Inflammatory macrophage treated with lipopolysaccharide for 1 hour (primary cell): ENCODE results near the gene SERPINA5.
A peak's percentile ranks its signal among the peaks of the same experiment; 100 is the strongest.

Source experiments
- DNase-seq, 2 donors: peaks; one replicate each; pipeline ENCODE4 v3.0.0-alpha.2; 2020 to 2022

The SERPINA5 gene

DNA sequence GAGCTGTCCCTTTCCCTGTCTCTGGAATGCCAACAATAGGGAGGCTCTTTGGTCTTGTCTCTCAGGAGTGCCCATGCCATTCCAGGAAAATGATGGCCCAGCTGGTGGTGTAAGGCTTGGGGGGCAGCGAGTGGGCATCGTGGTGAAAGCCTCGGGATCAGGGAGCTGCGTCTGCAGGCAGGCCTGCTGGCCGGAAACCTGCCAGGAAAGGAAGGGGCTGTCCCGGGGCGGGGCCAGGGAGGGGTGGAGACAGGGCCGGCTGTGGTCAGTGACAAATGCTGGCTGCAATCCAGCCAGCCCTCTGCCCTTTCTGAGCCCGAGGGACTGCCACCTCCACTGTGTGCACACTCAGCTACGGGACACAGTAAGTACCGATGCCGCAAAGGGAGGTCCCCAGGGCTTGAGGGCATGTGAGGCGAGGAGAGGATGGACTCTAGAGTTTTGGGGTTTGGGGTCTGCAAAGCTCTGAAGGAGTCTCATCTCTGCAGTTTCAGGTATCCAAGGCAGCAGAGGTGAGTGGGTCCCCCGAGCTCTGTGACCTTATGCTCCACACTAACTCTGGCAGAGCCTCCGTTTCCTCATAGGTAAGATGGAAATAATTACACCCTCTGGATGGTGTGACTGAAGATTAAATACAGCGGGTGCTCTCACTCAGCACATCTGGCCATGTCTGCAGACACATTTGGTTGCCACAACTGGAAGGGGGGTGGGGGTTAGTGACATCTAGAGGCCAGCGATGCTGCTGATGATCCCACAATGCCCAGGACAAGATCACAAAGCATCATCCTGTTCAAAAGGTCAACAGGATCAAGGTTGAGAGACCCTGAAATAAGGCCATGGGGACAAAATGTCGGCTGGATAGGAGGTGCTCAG lies at the start of gene SERPINA5:
TSS of gene SERPINA5 (plus strand) at position 300 of the 873 bp plus-strand sequence. CDS start 5,937 bp downstream, outside the sequence.
- no peak for DNase-seq

DNA sequence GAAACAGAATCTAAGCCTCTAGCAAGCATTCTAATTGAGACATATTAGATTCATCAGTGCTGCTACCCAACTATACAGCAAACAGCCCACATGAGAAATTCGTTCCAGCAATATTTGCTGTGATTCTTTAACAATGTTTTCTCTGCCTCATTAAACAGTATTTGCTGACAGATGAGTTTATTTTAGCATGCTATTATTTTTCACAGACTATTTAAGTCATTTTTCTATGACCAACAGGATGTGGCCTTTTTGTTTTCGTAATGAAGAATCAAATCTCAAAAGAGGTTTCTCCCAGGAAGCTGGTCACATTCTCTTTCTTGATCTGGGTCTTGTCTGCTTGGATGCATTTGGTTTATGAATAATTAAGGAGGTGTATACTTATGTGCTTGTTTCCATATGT lies 48.8 kb upstream of the SERPINA5 start:
- no peak for DNase-seq

- no peak for DNase-seq
These were observed 45.7 kb upstream of the SERPINA5 start for GRCh38 chr14:94535506-94535905.

GRCh38 chr14:94536836-94537235 lies 44.4 kb upstream of the SERPINA5 start:
- no peak for DNase-seq

DNA sequence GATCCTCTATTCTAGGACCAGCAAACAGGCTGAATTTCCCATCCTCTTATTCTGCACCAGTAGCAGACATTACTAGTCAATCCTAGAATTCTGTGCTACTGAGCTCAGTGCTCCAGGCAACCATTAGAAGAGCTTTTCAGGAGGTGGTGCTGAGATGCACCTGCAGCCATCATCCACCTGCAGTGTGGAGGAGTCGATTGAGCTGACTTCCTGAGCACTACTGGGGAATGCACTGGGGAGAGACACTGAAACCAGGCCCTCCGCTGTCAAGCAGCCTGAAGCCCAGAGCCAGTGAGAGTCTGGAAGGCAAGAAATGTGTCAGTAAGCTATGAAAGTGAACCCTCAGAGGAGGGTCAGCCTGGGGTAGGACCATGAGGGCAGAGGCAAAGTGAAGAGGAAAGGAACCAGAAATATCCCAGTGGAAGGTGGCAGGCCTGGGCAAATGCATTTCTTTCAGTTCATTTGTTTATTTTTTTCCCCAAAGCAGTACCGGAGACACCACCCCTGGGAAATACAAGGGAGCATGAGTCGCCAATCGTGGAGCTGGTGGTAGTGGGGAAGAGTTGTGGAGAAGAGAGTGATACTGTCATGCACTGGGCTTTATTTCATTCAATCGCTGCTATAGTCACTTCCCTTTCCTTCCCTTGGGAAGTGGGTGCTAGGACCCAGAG lies 43.0 kb upstream of the SERPINA5 start:
- DNase-seq, result no peak

DNA sequence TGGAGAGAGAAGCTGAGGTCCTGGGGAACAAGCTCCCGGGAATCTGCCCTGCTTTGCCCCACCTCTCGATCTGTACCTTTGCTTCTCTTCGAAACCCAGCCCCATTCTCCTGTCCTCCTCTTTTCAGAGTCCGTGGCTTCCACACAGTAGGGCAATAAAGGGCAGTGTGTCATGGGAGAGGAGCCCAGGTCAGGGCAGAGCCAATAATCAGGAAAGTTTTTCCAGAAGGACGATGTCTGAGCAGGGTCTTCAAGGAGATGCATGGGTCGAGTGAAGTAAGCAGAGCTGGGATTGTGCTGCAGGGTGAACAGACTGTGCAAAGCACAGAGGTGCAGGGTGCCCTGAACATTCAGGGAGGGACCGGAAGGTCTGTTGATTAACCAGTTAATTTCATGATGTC lies 42.0 kb upstream of the SERPINA5 start:
- DNase-seq, result no peak

- no peak for DNase-seq
These were observed 41.0 kb upstream of the SERPINA5 start for GRCh38 chr14:94540031-94540794.

- no peak for DNase-seq
These were observed 39.8 kb upstream of the SERPINA5 start for GRCh38 chr14:94541234-94541975.

- DNase-seq, result no peak
These were observed 39.0 kb upstream of the SERPINA5 start for GRCh38 chr14:94542111-94542810.

DNA sequence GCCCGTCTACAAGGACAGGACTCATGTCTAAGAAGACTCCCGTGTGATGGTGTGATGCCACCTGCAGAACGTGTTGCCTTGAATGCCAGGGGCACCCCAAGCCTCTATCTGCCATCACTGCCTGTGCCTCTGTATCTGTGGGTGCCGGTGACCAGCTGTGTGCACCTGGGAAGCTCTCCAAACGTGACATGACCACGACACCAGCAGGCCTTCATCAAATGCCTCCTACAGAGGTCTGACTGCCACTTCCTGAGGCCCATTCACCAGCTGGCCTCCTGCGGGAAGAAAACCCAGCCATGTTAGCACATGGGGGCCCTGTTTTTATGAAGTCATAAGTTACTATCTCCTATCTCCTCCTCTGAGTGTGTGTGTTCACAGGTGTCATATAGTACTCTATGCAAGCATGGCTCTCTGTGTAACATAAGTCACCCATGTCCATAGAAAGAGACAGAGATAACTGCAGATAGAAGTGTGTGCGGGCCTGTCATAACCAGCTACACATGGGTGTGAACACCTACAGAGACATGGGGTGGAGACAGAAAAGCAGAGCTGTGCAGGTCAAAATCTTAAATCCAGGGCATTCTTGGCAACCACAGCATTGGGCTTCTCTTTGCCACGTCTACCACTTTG lies 38.3 kb upstream of the SERPINA5 start:
- no peak for DNase-seq

DNA sequence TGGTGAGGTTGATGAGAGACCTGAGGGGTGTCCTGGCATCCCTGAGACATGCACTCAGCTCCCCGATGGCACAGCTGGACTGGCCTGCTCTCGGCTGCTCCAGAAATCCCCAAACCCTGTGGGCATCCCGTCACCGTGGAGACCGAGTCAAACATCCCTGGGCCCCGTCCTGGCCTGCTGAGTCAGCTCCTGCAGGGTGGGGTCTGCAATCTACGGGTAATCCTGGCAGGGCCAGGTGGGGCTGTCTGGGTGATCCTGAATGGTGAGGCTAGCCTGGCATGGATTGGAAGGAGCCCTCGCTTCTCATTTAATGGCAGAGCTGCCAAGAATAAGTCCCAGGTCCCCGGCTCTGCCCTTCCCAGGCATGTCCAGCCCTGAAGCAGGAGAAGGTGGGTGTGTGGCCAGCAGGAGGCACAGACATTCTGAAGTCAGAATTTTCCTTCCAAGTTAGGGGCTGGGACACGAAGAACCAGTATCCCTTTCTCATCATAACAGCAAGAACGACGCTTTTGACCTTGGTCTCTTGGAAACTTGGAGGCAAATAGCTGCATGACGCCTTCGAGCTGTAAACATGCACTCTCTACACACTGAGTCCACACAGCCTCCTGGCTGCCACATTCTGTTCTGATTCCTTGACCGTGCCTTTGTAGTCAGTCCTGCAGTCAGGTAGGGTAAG lies 37.6 kb upstream of the SERPINA5 start:
- DNase-seq, result no peak

DNA sequence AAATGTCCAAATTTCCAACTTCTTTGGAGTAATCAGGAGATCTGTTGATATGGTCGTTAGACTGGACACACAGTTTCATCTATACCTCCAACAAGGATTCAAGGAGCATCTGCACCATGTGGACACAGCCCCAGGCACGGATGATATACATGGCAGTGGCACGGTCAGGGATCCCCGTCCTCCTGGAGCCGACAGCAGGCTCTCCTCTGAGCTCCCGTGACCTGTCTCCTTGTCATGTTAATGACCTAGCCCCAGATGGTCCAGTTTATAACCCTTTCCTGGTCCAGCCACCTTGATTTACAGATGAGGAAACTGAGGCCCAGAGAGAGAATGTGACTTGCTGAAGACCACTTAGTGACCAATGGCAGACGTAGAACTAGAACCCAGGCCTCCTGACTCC lies 36.5 kb upstream of the SERPINA5 start:
- no peak for DNase-seq

- no peak for DNase-seq
These were observed 35.9 kb upstream of the SERPINA5 start for GRCh38 chr14:94545131-94545841.

DNA sequence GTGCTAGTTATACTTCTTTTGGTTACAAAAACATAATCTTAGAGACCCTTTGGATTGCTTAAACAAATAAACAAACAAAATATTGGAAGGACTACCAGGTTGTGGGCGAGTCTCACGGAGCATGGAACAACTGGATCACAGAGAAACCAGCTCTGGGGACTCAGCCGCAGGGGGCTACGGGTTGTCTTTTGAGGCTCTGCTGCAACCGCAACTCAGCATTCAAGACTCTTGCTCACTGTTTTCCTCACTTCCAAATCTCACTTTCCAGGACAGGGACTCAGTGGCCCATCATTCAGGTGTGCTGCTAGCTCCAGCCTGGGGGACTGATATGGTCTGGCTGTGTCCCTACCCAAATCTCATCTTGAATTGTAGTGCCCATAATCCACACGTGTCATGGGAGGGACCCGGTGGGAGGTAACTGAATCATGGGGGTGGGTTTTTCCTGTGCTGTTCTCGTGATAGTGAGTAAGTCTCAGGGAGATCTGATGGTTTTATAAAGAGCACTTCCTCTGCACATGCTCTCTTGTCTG lies 34.0 kb upstream of the SERPINA5 start:
- DNase-seq, result no peak

GRCh38 chr14:94547726-94548125 lies 33.5 kb upstream of the SERPINA5 start:
- DNase-seq, result no peak

- DNase-seq, result no peak
These were observed 32.9 kb upstream of the SERPINA5 start for GRCh38 chr14:94548131-94548998.

GRCh38 chr14:94548999-94549985 lies 31.9 kb upstream of the SERPINA5 start:
- DNase-seq, result peak; percentile 14 to 84

- no peak for DNase-seq
These were observed 31.2 kb upstream of the SERPINA5 start for GRCh38 chr14:94550041-94550440.
